GM06990 (cell line): ENCODE measurements around the gene JAG2.

Experiments used
- DNase-seq: peaks from one replicate; pipeline ENCODE4 v3.0.0-alpha.2; 2011; ENCODE audit not compliant: insufficient read length; ENCODE audit errors: extremely low read depth
- H3K27me3 ChIP-seq: replicated peaks from 2 replicates; pipeline ENCODE4 v1.6.0; 2011; ENCODE audit warnings: low read length; ENCODE audit not compliant: control insufficient read depth, insufficient read depth
- H3K36me3 ChIP-seq: 2 replicates; pipeline ENCODE4 v1.5.1; 2011; ENCODE audit warnings: low read length; ENCODE audit not compliant: control insufficient read depth, insufficient read depth
- H3K4me3 ChIP-seq: replicated peaks from 2 replicates; pipeline ENCODE4 v1.5.1; 2011; ENCODE audit warnings: low read depth, mild to moderate bottlenecking, control low read depth, low read length
- TF ChIP-seq, protein P1 (sequence below): IDR thresholded peaks from 2 replicates; pipeline ENCODE4 v1.5.1; 2011; ENCODE audit warnings: low read length, control low read depth, mild to moderate bottlenecking, inconsistent platforms; ENCODE audit not compliant: insufficient read depth, poor library complexity, severe bottlenecking

JAG2 gene

DNA sequence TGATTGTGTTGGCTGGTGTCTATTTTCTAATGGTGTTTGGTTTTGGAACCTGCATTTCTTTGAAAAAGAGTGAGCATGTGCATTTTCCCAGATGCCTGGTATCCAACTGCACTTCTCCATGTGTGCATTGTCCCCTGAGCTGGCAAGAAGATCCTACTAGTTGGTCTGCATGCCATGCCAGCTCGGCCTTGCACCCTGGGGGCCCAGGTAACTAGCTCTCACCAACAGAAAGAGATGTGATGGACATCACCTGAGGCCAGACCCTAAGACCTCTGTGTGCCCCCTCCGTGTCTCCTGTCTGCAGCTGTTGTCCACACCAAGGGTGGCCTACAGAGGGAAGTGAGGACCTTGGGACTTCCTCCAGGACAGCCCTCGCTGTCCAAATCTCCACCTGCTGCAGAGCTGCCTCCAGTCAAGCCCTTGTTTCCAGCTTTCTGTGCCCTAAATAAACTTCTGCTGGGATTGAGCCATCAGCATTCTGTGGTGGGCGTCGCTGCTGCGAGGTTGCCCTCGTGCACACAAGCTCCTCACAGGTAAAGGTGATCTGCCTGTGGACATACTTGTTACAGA lies 73.3 kb downstream of the JAG2 start:
- no peak for DNase-seq

GRCh38 chr14:105094193-105094907 lies 74.2 kb downstream of the JAG2 start:
- TF ChIP-seq, protein P1, sequence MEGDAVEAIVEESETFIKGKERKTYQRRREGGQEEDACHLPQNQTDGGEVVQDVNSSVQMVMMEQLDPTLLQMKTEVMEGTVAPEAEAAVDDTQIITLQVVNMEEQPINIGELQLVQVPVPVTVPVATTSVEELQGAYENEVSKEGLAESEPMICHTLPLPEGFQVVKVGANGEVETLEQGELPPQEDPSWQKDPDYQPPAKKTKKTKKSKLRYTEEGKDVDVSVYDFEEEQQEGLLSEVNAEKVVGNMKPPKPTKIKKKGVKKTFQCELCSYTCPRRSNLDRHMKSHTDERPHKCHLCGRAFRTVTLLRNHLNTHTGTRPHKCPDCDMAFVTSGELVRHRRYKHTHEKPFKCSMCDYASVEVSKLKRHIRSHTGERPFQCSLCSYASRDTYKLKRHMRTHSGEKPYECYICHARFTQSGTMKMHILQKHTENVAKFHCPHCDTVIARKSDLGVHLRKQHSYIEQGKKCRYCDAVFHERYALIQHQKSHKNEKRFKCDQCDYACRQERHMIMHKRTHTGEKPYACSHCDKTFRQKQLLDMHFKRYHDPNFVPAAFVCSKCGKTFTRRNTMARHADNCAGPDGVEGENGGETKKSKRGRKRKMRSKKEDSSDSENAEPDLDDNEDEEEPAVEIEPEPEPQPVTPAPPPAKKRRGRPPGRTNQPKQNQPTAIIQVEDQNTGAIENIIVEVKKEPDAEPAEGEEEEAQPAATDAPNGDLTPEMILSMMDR, result no peak
- Histone ChIP-seq H3K27me3 (no peaks in the 10 kb centered on the region), H3K36me3 (no peaks in the 10 kb centered on the region), H3K4me3 (peak overlapping the region; percentile 72)
- DNase-seq, result no peak

More for the DNA sequence above, 73.3 kb downstream of the JAG2 start:
- H3K4me3 ChIP-seq, result no peak overlapping the region
- no peaks in the 10 kb centered on the region for H3K27me3 ChIP-seq
- TF ChIP-seq, protein P1, result no peak
- no peaks in the 10 kb centered on the region for H3K36me3 ChIP-seq

DNA sequence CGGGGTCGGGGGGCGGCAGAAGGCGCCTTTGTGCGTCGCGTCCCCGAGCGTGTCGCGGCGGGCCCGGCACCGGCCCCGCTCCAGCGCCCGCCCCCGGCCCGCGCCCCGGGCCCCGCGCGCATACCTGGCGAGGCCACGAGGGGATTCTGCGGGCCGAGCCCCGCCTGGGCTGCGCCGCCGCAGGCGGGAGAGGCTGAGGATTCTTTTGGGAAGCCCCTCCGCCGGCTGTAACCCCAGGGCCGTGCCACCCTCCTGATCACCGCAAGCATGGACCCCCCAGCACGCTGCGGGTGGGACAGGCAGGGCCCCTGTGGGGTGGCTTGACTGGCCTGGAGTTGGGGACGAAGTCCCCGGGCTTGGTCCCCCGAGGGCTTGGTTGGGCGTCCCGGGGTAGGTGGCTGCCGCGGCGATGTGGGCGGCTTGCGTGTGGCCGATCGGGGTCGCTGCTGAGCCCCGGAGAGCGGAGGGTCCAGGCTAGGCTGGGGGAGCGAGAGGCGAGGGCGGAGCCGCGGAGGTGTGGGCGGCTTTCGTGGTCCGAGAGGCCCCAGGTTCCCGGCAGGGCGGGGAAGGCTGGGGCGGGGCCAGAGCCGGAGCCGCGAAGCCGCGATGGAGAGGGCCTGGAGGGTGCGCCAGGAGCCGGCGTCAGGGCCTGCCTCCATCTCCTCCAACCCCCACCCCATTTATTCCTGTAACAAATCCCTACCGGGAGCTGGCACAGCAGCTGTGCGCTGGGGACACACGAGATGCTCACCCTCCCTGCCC lies 75.0 kb downstream of the JAG2 start:
- no peaks in the 10 kb centered on the region for H3K36me3 ChIP-seq
- peak overlapping the region; percentile 72 for H3K4me3 ChIP-seq
- TF ChIP-seq, protein P1, result peak; percentile 65
- DNase-seq, result peak; percentile 87
- H3K27me3 ChIP-seq, result no peaks in the 10 kb centered on the region

- TF ChIP-seq, protein P1, result no peak
- H3K4me3 ChIP-seq, result peak overlapping the region; percentile 72
- H3K27me3 ChIP-seq, result no peaks in the 10 kb centered on the region
- H3K36me3 ChIP-seq, result no peaks in the 10 kb centered on the region
- DNase-seq, result peak; percentile 73
Measured at GRCh38 chr14:105093038-105093430, 75.5 kb downstream of the JAG2 start.

DNA sequence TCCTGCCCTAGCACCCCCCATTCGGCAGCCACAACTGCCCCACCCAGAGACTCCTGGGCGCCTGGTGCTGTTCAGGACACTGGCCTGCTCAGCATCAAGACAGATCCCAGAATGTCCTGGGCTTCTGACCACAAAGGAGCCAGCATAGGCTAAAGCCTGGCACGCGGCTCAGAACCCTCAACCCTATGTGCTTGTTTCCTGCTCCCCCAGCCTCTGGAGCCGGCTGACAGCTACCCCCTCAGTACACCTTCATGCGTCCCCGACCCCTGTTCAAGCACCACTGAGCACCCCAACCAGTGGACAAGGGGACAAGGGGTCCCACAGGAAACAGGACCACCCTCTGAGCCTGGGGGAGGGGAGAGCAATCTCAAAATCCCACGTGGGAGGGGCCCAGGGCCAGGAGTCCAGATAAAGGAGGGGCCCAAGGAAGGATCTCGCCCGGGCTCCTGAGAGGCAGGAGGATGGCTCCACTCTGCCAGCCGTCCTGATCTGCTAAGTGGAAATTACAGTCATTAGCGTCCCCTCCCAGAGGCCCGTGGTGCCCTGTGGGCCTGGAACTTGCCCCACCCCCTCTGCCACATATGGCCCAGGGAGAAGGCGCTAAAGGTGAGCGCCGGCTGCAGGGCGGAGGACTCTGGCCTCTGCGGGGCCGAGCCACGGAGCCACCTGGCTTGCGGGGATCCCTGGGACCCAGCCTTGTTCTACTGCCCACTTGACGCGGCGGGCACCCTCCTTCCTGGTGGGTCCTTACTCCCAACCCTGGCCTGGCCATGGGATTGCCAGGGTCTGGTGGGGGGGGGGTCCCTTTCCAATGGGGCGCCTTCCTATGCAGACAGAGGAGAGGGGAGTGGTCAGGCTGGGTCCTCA lies 76.2 kb downstream of the JAG2 start:
- H3K27me3 ChIP-seq, result no peaks in the 10 kb centered on the region
- TF ChIP-seq, protein P1, result no peak
- H3K36me3 ChIP-seq, result no peaks in the 10 kb centered on the region
- DNase-seq, result no peak
- peak overlapping the region; percentile 56 for H3K4me3 ChIP-seq
